Fibroblast of lung (primary cell): ENCODE data around the gene XRCC4. TPM values are rescaled to one million over a fixed set of nuclear protein-coding genes. Genes with fewer than 3 reads are reported as not detected.

Experiments used
- DNase-seq, 2 donors: peaks; one replicate each; pipeline versions ENCODE4 v3.0.0 to v3.0.0-alpha.2; 2010; ENCODE audit warnings: low read depth in 2 of 2
- H2AFZ ChIP-seq: 2 replicates; pipeline ENCODE4 v1.5.1; 2012; ENCODE audit warnings: low read length, control low read depth, inconsistent platforms
- H3K27ac ChIP-seq: 2 replicates; pipeline ENCODE4 v1.5.1; 2011; ENCODE audit warnings: low read length, control low read depth; ENCODE audit not compliant: insufficient read depth
- H3K27me3 ChIP-seq: 2 replicates; pipeline ENCODE4 v1.5.1; 2011; ENCODE audit warnings: mild to moderate bottlenecking, low read length; ENCODE audit not compliant: control insufficient read depth, insufficient read depth
- H3K36me3 ChIP-seq: 2 replicates; pipeline ENCODE4 v1.5.1; 2011; ENCODE audit warnings: low read length; ENCODE audit not compliant: control insufficient read depth, insufficient read depth
- H3K4me1 ChIP-seq: 2 replicates; pipeline ENCODE4 v1.5.1; 2011; ENCODE audit warnings: low read length; ENCODE audit not compliant: control insufficient read depth, insufficient read depth; ENCODE audit errors: extremely low read depth
- H3K4me2 ChIP-seq: 2 replicates; pipeline ENCODE4 v1.5.1; 2011; ENCODE audit warnings: low read length, control low read depth; ENCODE audit not compliant: insufficient read depth; ENCODE audit errors: extremely low read depth
- H3K4me3 ChIP-seq, 4 experiments: fragments of 200-600 bp in 1 of 4; sonication (generic) in 1 of 4; replicated peaks in 1 of 4; 2 replicates each; pipeline ENCODE4 v1.5.1; 2011 to 2016; ENCODE audit warnings: low read length in 4 of 4, low read depth in 3 of 4, mild to moderate bottlenecking in 3 of 4, control low read depth in 2 of 4, inconsistent platforms in 1 of 4, mixed read lengths in 1 of 4; ENCODE audit not compliant: insufficient read depth in 1 of 4; ENCODE audit errors: control extremely low read depth in 1 of 4
- H3K79me2 ChIP-seq: 2 replicates; pipeline ENCODE4 v1.5.1; 2012; ENCODE audit warnings: mild to moderate bottlenecking, low read length, inconsistent platforms; ENCODE audit not compliant: control insufficient read depth, insufficient read depth
- H3K9ac ChIP-seq: 2 replicates; pipeline ENCODE4 v1.5.1; 2011; ENCODE audit warnings: mild to moderate bottlenecking, low read length, control low read depth; ENCODE audit not compliant: insufficient read depth
- H3K9me3 ChIP-seq: 2 replicates; pipeline ENCODE4 v1.5.1; 2012; ENCODE audit warnings: low read depth, low read length; ENCODE audit not compliant: control insufficient read depth, insufficient read depth
- H4K20me1 ChIP-seq: 2 replicates; pipeline ENCODE4 v1.5.1; 2011; ENCODE audit warnings: low read length; ENCODE audit not compliant: control insufficient read depth, insufficient read depth; ENCODE audit errors: extremely low read depth
- CTCF ChIP-seq, 2 donors: IDR thresholded peaks in 1 of 2; conservative IDR thresholded peaks in 1 of 2; 1 replicate in 1 of 2; 2 replicates in 1 of 2; pipeline ENCODE4 v1.5.1; 2011 to 2012; ENCODE audit warnings: low read length in 2 of 2, control low read depth in 1 of 2, inconsistent platforms in 1 of 2, low read depth in 1 of 2, mild to moderate bottlenecking in 1 of 2
- EZH2 ChIP-seq: IDR thresholded peaks from 2 replicates; pipeline ENCODE4 v1.5.1; 2012; ENCODE audit warnings: low read length, control low read depth, mild to moderate bottlenecking; ENCODE audit errors: missing control alignments
- polyA plus RNA-seq, 2 donors: library from polyadenylated mRNA; depleted of rRNA in 1 of 2; stranded (reverse) in 1 of 2; unstranded in 1 of 2; fragments of >200 nt; gene quantifications; 2 replicates each; pipeline ENCODE4 v1.2.1, GENCODE V29; 2011 to 2012; ENCODE audit warnings: missing spikeins in 1 of 2
- total RNA-seq: library from RNA; depleted of rRNA; stranded (reverse); fragments of >200 nt; gene quantifications from 2 replicates; pipeline ENCODE4 v1.2.1, GENCODE V29; 2014

XRCC4 gene
- total and polyA plus RNA-seq, 2 donors (not counting 1 experiment from before 2014, with no cell fraction given) = 7.5 to 7.6 TPM

- Histone ChIP-seq H3K9me3 (no peaks in the 10 kb centered on the region), H3K9ac (no peak overlapping the region), H2AFZ (no peak overlapping the region), H3K4me1 (no peaks in the 10 kb centered on the region), H3K27ac (no peak overlapping the region), H3K27me3 (no peaks in the 10 kb centered on the region), H4K20me1 (no peaks in the 10 kb centered on the region), H3K4me2 (no peak overlapping the region), H3K79me2 (no peaks in the 10 kb centered on the region), H3K4me3 (no peak overlapping the region), H3K36me3 (no peaks in the 10 kb centered on the region)
- no peak for DNase-seq
- TF ChIP-seq EZH2 = no peak
Observed at GRCh38 chr5:83156001-83156400, 78.7 kb downstream of the XRCC4 start.

GRCh38 chr5:83157163-83157562 is 79.8 kb downstream of the XRCC4 start:
- TF ChIP-seq CTCF (conservative IDR thresholded peaks at IDR 0.05 in 1 of 2, IDR thresholded peaks at IDR 0.05 in 1 of 2; ENCODE audit: low read depth in 1 of 2, low read length in 2 of 2) (no peak), EZH2 (no peak)
- Histone ChIP-seq H3K36me3 (no peaks in the 10 kb centered on the region), H2AFZ (no peak overlapping the region), H3K9ac (no peak overlapping the region), H3K4me1 (no peaks in the 10 kb centered on the region), H3K4me2 (no peak overlapping the region), H3K4me3 (no peak overlapping the region), H3K27ac (no peak overlapping the region), H3K9me3 (no peaks in the 10 kb centered on the region), H4K20me1 (no peaks in the 10 kb centered on the region), H3K79me2 (no peaks in the 10 kb centered on the region), H3K27me3 (no peaks in the 10 kb centered on the region)
- no peak for DNase-seq

GRCh38 chr5:83162601-83163000 is 85.3 kb downstream of the XRCC4 start:
- H3K9me3 ChIP-seq = no peaks in the 10 kb centered on the region
- H3K9ac ChIP-seq = no peak overlapping the region
- TF ChIP-seq CTCF (conservative IDR thresholded peaks at IDR 0.05 in 1 of 2, IDR thresholded peaks at IDR 0.05 in 1 of 2; ENCODE audit: low read depth in 1 of 2, low read length in 2 of 2) (no peak), EZH2 (no peak)
- H4K20me1 ChIP-seq = no peaks in the 10 kb centered on the region
- DNase-seq = no peak
- H3K36me3 ChIP-seq = no peaks in the 10 kb centered on the region
- H3K79me2 ChIP-seq = no peaks in the 10 kb centered on the region
- H3K4me3 ChIP-seq = no peak overlapping the region
- no peak overlapping the region for H2AFZ ChIP-seq
- no peaks in the 10 kb centered on the region for H3K27me3 ChIP-seq
- H3K4me2 ChIP-seq = no peak overlapping the region
- H3K4me1 ChIP-seq = no peaks in the 10 kb centered on the region
- no peak overlapping the region for H3K27ac ChIP-seq

- no peaks in the 10 kb centered on the region for H3K9me3 ChIP-seq
- H3K36me3 ChIP-seq = no peaks in the 10 kb centered on the region
- H3K4me3 ChIP-seq = no peak overlapping the region
- no peak overlapping the region for H2AFZ ChIP-seq
- no peaks in the 10 kb centered on the region for H3K4me1 ChIP-seq
- H3K79me2 ChIP-seq = no peaks in the 10 kb centered on the region
- H3K4me2 ChIP-seq = no peak overlapping the region
- H3K27ac ChIP-seq = no peak overlapping the region
- TF ChIP-seq CTCF (conservative IDR thresholded peaks at IDR 0.05 in 1 of 2, IDR thresholded peaks at IDR 0.05 in 1 of 2; ENCODE audit: low read depth in 1 of 2, low read length in 2 of 2) (no peak), EZH2 (no peak)
- no peak overlapping the region for H3K9ac ChIP-seq
- DNase-seq = no peak
- H3K27me3 ChIP-seq = no peaks in the 10 kb centered on the region
- H4K20me1 ChIP-seq = no peaks in the 10 kb centered on the region
Observed at GRCh38 chr5:83167538-83167937, 90.2 kb downstream of the XRCC4 start.
